H1 (cell line): ENCODE measurements around the gene PRKAB2.

ENCODE experiments used
- CEBPB ChIP-seq: IDR thresholded peaks from 2 replicates; pipeline ENCODE4 v1.6.1; 2012; ENCODE audit warnings: low read depth, low read length
- JUN ChIP-seq: IDR thresholded peaks from 2 replicates; pipeline ENCODE4 v1.6.1; 2011; ENCODE audit warnings: low read depth, mild to moderate bottlenecking, improper control_type of control experiment, low read length
- JUND ChIP-seq: IDR thresholded peaks from 2 replicates; pipeline ENCODE4 v1.6.1; 2011; ENCODE audit warnings: mild to moderate bottlenecking, improper control_type of control experiment, low read length
- POLR2A ChIP-seq, 2 experiments: IDR thresholded peaks; 1 replicate in 1 of 2; 2 replicates in 1 of 2; pipeline ENCODE4 v1.6.1; 2011; ENCODE audit warnings: low read depth in 2 of 2, low read length in 2 of 2, mild to moderate bottlenecking in 2 of 2; ENCODE audit errors: control extremely low read depth in 1 of 2
- TAF1 ChIP-seq: IDR thresholded peaks from 2 replicates; pipeline ENCODE4 v1.6.1; 2011; ENCODE audit warnings: mild to moderate bottlenecking, low read depth, low read length
- TF ChIP-seq, protein P1 (sequence below), 3 experiments: IDR thresholded peaks; 1 replicate in 2 of 3; 2 replicates in 1 of 3; pipeline versions ENCODE4 v1.5.1 to v1.6.1; 2011; ENCODE audit warnings: low read length in 3 of 3, mild to moderate bottlenecking in 3 of 3, inconsistent platforms in 2 of 3, low read depth in 1 of 3, moderate library complexity in 1 of 3; ENCODE audit not compliant: insufficient read depth in 1 of 3; ENCODE audit errors: control extremely low read depth in 1 of 3

DNA sequence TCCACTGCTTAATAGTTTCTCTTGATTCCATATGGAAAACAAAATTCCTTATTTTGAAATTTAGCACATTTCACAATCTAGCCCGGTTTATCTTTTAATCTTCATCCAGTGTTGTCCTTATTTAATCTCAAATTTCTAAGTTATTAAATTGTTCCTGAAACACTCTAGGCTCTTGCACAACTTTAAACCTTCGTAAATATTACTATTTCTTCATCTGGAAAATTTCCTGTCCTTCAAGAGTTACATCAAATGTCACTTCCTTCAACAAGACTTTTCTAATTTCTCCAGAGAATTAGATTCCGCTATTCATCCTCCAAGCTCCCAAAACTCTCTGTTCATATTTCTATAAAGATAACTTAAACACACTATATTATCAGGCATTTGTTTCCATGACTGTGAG lies 46.3 kb upstream of the PRKAB2 start:
- TF ChIP-seq, protein P1, sequence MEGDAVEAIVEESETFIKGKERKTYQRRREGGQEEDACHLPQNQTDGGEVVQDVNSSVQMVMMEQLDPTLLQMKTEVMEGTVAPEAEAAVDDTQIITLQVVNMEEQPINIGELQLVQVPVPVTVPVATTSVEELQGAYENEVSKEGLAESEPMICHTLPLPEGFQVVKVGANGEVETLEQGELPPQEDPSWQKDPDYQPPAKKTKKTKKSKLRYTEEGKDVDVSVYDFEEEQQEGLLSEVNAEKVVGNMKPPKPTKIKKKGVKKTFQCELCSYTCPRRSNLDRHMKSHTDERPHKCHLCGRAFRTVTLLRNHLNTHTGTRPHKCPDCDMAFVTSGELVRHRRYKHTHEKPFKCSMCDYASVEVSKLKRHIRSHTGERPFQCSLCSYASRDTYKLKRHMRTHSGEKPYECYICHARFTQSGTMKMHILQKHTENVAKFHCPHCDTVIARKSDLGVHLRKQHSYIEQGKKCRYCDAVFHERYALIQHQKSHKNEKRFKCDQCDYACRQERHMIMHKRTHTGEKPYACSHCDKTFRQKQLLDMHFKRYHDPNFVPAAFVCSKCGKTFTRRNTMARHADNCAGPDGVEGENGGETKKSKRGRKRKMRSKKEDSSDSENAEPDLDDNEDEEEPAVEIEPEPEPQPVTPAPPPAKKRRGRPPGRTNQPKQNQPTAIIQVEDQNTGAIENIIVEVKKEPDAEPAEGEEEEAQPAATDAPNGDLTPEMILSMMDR (IDR thresholded peaks at IDR 0.05; ENCODE audit: control extremely low read depth in 1 of 3, insufficient read depth in 1 of 3, low read depth in 1 of 3, low read length in 3 of 3) = no peak
- TF ChIP-seq JUN (no peak), CEBPB (no peak), POLR2A (IDR thresholded peaks at IDR 0.05; ENCODE audit: control extremely low read depth in 1 of 2, low read depth in 2 of 2, low read length in 2 of 2) (no peak), JUND (no peak), TAF1 (no peak)
